Measurements from ENCODE around the gene RPL10. TPM values are rescaled to one million over a fixed set of nuclear protein-coding genes. Genes with fewer than 3 reads are reported as not detected.

The RPL10 gene
- polyA plus RNA-seq, 1 donor (not counting 4 experiments of a cell fraction or from before 2014, with no cell fraction given) = 2,926 TPM

- Histone ChIP-seq H4K20me1 (ENCODE audit: control insufficient read depth, extremely low read depth, insufficient read depth, low read length) (no peaks in the 10 kb centered on the region), H3K4me1 (ENCODE audit: control insufficient read depth, extremely low read depth, insufficient read depth, low read length) (peaks cover 33% of the 10 kb centered on the region), H3K79me2 (ENCODE audit: control insufficient read depth, insufficient read depth, low read length) (peaks cover 13% of the 10 kb centered on the region), H3K9ac (ENCODE audit: control insufficient read depth, extremely low read depth, insufficient read depth, low read length) (no peak overlapping the region), H3K36me3 (ENCODE audit: control insufficient read depth in 2 of 2, extremely low read depth in 1 of 2, insufficient read depth in 2 of 2, low read length in 2 of 2) (peaks cover 1 to 9% of the 10 kb centered on the region in 2 experiments), H3K9me3 (ENCODE audit: control insufficient read depth, low read depth, low read length) (peaks cover 2% of the 10 kb centered on the region), H3K4me2 (ENCODE audit: control insufficient read depth, extremely low read depth, insufficient read depth, low read depth, low read length) (no peak overlapping the region), H3K27me3 (ENCODE audit: control insufficient read depth, extremely low read depth, insufficient read depth, low read length) (no peaks in the 10 kb centered on the region), H3K27ac (ENCODE audit: control insufficient read depth, insufficient read depth, low read length) (no peak overlapping the region), H2AFZ (ENCODE audit: control insufficient read depth, low read length) (no peak overlapping the region), H3K9me1 (ENCODE audit: control insufficient read depth, extremely low read depth, insufficient read depth, low read length) (no peaks in the 10 kb centered on the region), H3K4me3 (ENCODE audit: control insufficient read depth in 2 of 3, extremely low read depth in 1 of 3, insufficient read depth in 2 of 3, low read depth in 1 of 3, low read length in 3 of 3) (no peak overlapping the region)
- dilution Hi-C loops (cut with MboI; ENCODE audit: extremely low pct_ligation_motif_present, low sequenced_read_pairs) = no loop called here
- DNase-seq (ENCODE audit: low read depth, low spot score) = no peak
- no peak for TF ChIP-seq CTCF (optimal IDR thresholded peaks at IDR 0.05 in 1 of 3, IDR thresholded peaks at IDR 0.05 in 1 of 3, conservative IDR thresholded peaks at IDR 0.05 in 1 of 3; ENCODE audit: extremely low read depth in 1 of 3, insufficient read depth in 2 of 3, low read length in 3 of 3)
- TF ChIP-seq EZH2 (IDR thresholded peaks at IDR 0.05; ENCODE audit: low read length) = no peak
- FAIRE-seq = no peak
Observed at GRCh38 chrX:154376774-154377173, 21.4 kb upstream of the RPL10 start.

GRCh38 chrX:154378059-154378798 is 19.9 kb upstream of the RPL10 start:
- Histone ChIP-seq H3K9ac (ENCODE audit: control insufficient read depth, extremely low read depth, insufficient read depth, low read length) (peak overlapping the region; percentile 72), H3K4me1 (ENCODE audit: control insufficient read depth, extremely low read depth, insufficient read depth, low read length) (peaks cover 22% of the 10 kb centered on the region), H3K9me3 (ENCODE audit: control insufficient read depth, low read depth, low read length) (peaks cover 2% of the 10 kb centered on the region), H3K4me3 (ENCODE audit: control insufficient read depth in 2 of 3, extremely low read depth in 1 of 3, insufficient read depth in 2 of 3, low read depth in 1 of 3, low read length in 3 of 3) (peak overlapping the region; percentile 18 to 43 (median 41)), H4K20me1 (ENCODE audit: control insufficient read depth, extremely low read depth, insufficient read depth, low read length) (no peaks in the 10 kb centered on the region), H3K27ac (ENCODE audit: control insufficient read depth, insufficient read depth, low read length) (peak overlapping the region; percentile 76), H3K4me2 (ENCODE audit: control insufficient read depth, extremely low read depth, insufficient read depth, low read depth, low read length) (peak overlapping the region; percentile 54), H3K27me3 (ENCODE audit: control insufficient read depth, extremely low read depth, insufficient read depth, low read length) (no peaks in the 10 kb centered on the region), H2AFZ (ENCODE audit: control insufficient read depth, low read length) (peak overlapping the region; percentile 15), H3K9me1 (ENCODE audit: control insufficient read depth, extremely low read depth, insufficient read depth, low read length) (no peaks in the 10 kb centered on the region), H3K36me3 (ENCODE audit: control insufficient read depth in 2 of 2, extremely low read depth in 1 of 2, insufficient read depth in 2 of 2, low read length in 2 of 2) (peaks cover 1 to 10% of the 10 kb centered on the region in 2 experiments), H3K79me2 (ENCODE audit: control insufficient read depth, insufficient read depth, low read length) (peaks cover 13% of the 10 kb centered on the region)
- dilution Hi-C loops (cut with MboI; ENCODE audit: extremely low pct_ligation_motif_present, low sequenced_read_pairs) = no loop called here
- no peak for DNase-seq (ENCODE audit: low read depth, low spot score)
- TF ChIP-seq EZH2 (IDR thresholded peaks at IDR 0.05; ENCODE audit: low read length) = no peak
- FAIRE-seq = no peak

Measured in keratinocyte (primary cell).